Measurements from ENCODE around the gene CYYR1.

The CYYR1 gene

DNA sequence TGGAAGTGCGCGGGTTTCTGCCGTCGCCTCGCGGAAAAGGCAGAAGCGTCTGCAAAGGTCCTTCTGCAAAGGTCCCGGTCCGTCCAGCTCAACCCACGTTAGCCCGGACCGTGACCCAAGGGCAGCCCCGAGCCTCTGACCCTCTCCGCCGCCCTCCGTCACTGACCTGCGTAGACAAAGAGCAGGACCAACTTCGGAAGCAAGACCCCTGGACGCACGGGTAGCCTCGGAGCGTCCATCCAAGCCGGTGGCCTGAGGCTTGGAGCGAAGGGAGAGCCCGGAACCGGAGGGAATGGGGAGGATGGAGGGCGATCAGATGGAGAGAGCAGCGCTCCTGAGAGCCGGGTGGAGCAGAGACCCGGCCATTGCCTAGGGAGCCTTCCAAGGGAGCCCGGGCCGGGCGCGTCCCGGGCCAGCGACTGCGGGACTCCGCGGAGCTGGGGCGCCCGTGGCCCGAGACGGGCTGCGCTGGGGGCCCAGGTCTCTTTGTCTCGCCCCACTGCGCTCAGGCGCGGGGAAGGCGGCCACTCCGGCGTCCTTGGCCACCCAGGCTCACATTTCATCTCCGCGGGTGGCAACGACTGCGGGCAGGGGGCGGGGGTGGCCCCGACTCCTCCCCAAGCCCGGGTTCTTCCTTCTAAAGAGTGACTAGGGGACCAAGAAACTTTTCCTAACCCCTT is at the start of gene CYYR1:
Gene CYYR1 (minus strand): TSS at position 585 of the 680 bp plus-strand sequence. CDS start 346 bp downstream, at position 239.
- peak; percentile 70 for DNase-seq

DNA sequence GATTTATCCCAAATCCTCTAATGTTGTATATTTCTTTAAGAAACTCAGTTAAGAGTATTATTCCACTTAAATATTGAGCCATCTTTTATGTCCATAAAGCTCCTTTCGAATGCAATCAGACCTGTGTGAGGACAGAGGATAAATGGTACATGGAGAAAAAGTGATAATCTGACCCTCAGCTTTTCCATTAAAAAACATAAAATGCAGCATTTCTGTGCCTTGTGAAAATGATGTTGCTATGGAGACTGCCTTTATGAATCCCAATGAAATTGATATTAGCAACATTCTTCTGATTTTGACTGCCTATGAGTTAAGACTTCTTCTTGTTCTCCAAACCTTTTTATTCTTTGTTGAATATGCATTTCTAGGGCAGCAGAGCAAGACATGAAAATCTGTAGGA is 44.1 kb upstream of the CYYR1 start:
- DNase-seq: no peak

DNA sequence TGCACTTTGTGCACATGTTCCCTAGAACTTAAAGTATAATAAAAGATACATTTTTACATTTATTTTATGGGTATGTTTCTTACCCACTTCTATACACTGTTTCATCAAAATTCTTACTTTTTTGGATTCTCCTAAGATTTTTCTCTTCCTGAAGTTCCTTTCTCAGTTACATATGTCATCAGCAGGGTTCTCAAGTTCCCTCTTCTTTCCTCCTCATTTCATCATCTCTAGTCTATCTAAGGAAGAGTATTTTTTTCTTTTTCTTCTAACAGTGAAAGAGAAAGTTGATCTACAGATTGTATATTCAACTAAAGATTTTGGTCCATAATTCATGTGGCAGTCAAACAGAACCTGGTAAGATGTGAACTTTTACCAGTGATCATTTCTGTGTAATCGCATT is 41.2 kb upstream of the CYYR1 start:
- no peak for DNase-seq

DNA sequence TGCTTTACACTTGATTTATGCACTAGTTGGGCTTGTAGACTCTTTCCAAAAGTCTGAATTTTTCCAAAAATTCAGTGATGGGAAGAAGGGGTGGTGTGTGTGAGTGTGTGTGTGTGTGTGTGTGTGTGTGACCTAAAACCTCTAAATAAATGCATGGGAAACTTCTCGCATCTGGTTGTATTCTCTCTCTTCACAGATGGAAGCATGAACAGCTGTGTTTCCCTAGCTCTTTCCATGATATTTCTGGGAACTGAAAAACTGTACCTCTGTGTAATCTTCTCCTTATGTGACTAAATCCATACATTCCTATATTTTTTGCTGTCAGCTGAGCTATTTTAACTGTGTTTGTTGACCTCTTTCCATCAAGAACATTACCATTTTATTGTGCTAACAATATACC is 26.2 kb upstream of the CYYR1 start:
- no peak for DNase-seq

DNA sequence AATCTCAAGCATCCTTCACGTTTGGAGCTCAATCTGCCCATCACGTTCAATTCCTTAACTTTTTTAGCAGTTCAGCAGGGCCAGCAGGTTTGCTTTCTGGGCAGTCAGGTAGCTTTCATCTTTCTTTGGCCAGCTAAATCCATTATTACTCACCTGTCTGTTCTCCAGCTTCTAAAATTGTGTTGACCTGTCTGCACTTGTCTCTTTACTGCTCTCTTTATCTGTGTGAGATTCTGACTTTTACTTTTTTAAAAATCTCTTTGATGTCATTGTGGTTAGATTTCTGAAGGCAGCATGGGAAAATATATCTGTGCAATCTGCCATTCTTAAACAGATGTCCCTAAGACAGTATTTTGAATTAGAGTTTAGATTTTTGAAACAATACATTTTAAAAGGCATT is 24.9 kb upstream of the CYYR1 start:
- DNase-seq: no peak

DNA sequence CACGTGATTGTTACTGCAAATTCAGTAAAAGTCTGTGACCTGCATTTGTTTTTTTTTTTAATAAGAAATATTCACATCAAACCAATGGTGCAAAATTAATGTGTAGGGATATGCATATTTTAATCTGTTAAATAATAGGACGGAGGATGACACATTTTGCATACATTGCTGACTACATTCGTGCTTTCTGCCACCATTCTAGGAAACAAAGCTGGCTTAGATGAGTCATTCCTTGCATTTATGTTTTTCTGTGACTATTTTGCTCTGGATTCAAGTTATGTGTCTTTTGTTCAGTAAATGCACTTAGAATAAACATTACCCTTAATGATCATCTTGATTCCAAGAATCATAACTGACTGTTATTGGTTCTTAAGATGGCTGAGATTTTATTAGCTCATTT is 23.9 kb upstream of the CYYR1 start:
- no peak for DNase-seq

DNA sequence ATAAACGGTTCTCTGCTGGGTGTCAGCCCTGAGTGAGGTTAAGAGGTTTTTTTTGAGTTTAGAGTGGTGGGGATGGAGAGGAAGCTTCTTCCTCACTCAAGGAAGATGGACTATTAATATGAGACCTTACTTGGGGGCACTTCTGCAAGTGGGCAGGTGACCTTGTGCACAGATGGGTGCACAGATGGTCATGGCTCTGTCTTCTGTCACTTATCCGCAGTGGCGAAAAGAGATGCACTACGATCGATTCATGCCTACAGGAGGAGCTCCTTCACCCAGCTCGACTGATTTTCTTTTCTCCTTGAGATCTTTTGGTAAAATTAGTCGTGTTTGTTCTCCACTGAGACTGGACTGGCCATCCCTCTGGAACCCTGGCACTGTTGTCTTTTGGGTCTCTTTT is 22.9 kb upstream of the CYYR1 start:
- no peak for DNase-seq

DNA sequence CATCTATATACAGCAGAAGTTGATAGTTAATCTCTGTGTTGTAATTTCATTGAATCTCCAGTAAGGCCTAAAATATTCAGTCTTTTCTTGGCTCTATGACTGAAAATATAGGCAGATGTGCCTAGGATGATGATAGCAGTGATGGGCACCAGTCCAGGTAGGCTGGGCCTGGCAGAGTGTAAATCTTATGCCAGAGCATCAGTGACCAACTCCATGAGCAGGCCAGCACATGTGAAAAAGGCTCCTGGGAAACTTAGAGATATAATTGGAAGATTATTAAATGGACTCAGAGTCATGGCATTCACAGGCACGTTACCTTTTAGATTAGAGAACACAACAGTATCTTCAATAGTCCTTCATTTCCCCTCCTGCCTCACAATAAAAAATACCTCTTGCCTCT is 20.7 kb upstream of the CYYR1 start:
- DNase-seq: no peak

DNA sequence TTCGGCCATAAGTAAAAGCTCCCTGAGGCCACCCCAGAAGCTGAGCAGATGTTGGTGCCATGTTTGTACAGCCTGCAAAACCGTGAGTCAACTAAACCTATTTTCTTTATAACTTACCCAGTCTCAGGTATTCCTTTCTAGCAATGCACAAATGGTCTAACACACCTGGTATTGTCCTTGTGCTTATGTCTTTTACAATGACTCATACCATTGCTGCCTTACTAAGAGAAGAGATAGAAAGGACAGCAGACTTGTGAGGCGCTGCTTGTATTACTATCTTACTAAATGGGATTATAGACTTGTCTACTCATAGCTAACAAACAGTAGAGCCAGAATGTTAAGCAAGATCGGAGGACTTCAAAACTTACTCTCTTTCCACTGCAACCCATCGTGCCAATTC is 18.5 kb upstream of the CYYR1 start:
- DNase-seq: no peak

DNA sequence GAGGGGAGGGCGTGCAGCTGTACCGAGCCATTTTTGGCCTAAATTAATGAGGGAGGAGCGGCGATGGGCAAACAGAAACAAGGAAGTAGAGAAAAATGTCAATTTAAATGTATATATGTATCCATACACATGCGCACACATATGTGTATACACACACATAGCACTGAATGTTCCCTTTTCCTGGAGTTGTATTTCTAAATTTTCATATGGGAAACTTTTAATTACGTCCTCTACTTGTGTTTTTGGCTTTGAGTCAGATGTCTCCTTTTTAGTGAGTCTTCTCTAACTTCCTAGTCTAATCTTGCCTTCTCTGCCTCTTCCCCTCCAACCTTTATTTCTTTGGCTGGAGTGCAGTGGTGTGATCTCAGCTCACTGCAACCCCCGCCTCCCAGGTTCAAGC is 15.4 kb upstream of the CYYR1 start:
- DNase-seq: no peak

DNA sequence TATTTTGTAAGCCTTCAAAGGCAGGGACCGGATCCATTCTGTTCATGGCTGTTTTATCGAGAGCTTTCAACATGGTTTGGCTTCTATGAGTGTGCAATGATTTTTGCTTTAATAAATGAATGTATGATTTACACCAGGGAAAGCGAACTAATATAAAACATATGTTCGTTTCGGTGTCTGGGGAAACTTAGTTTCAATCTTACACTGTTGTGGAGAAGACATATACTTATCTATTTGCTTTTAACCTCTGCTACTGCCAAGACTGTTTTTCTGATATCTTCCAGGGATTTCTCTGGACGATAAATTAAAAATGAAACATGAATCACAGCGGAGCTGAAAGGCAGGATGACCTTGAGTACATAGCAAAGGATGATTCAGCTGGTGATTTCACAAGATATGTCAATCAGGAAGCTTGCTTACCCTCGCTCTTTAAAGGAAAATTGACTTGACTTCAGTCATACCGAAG is 14.7 kb upstream of the CYYR1 start:
- no peak for DNase-seq

DNA sequence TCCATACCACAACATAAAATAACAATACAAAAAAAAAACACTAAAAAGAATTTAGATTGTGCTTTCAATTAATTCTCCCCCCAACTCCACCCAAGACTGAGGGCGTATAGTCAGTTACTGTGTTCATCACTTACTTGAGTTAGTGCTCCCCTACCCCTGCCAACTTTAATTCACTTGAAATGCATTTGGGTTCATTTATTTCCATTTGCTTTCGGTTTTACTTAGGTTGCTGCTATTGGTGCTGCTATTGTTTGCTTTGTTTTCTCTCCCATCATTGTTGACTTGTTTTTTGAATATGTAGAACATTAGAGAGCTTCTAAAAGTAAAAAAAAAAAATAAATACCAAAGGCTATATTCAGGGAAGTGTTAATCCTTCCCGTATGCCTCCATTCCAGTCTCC is 10.7 kb upstream of the CYYR1 start:
- DNase-seq: no peak

DNA sequence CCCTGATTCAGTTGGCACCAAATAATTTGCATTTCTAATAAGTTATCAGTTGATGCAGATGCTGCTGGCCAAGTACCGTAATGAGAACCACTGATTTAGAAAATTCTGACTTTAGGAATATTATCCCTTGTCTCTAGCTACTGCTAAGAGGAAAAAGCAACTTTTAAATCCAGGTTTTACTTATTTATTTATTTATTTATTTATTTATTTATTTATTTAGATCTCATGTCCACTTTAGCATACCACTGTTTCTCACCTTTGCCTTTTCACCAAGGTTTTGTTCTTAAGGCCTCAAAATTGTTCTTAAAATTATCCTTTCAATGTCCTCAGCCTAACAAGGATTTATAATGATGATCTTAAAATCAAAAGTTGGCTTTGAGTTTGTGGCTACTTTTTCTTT is 8.7 kb upstream of the CYYR1 start:
- DNase-seq: no peak

DNA sequence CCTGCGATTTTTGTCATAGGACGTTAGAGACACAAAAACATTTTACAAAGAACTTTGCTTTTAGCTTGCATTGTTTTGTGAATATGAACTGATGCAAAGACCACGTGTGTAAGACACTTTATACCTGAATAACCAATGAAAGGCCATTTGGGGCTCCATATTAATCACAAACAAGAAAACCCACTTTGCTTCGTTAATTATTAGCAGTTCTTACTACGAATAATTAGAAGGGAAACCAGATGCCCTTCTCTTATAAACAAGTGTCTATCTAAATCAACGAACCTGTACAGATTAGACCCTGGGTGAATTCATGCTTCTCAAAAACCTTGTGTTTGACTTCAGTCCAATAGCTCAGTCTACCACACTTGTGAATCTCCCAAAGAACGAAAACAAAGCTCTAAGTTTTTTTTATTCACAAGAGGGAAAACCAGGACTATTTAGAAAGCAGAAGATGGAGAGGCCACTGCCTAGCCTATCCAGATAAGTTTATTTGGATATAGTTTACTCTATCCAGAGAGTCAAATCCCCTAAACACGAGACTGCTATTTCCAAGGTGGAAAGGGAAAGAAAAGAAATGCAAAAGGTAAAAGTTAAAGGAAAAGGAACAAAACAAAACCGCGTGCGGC is 897 bp downstream of the CYYR1 start:
- DNase-seq: peak; percentile 70

DNA sequence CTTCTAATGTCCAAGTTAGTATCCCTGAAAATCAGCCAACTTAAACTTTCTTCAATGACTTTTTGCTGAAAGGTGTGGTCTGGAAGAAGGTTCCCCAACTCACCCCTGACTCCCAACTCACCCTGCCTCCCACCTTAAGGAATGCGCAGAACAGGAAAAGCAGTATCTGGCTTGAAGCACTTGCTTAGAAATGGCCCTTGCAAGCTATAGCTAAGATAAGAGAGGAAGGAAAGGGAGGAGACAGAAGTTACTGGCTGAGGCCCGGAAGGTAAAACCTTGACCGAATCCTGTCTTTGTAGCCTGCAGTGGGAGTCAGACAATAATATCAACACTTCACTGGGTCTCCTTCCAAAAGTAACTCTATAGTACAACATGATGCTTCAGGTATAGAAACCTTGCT is 2.9 kb downstream of the CYYR1 start:
- no peak for DNase-seq

DNA sequence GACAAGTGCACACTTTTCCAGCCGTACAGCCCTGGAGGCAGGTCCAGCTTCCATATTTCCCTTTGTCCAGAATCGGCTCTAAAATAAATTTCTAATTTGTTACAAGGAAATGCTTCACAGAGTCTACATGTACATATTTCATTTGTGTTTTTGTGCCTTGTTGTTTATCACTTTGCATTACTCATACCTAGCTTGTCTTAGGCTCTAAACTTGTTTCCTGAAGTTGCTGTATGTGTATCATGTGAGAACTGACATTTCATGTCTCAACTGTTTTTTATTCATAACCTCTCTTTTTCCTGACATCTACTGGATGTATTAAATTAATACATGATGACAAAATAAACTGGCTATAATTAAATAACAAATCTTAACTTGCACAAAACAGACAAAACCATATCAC is 7.5 kb downstream of the CYYR1 start:
- no peak for DNase-seq

DNA sequence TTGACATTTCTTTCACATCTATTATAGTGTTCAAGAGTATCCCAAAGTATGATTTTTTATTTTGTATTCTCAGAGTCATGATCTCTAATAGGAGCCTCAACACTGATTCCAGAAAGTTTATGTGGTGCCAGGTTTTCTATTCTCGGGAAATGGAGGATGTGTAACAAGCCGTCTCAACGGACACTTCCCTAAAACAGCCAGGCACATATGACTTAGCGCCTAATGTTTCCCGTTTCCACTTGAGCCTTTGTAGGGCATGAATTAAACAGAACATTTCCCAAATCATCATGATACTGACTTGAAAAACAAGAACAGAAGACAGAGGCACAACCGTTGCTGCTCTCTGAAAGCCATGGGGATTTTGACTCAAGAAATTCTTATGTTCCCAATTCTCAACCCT is 8.0 kb downstream of the CYYR1 start:
- DNase-seq: no peak

DNA sequence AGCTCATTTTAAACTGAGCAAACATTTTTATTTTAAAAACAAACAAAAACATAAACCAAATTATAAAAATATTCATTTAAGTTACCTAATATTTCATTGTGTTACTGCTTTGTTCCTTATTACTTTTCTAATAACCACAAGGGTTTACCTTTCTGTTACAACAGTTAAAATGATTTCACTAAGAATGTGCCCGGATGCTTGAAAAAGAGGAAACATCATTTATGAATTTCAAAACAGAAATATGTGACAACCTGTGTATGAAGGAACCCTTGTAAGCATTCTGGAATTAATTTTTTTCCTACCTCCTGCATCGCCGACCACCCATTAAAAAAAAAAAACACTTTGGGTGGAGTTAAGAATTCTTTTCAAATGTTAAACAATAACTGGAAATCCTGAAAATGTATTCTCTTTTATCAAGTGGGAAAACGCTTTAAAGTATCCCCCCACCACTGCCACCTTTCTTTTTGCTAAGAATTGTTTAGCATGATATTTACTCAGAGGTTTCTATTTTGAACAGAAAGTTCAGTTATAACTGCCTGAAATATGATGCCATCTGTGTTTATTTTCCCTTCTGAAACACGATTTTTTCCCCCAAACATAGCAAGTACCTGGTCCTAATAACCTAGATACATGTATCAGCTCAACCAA is 9.1 kb downstream of the CYYR1 start:
- DNase-seq: no peak

DNA sequence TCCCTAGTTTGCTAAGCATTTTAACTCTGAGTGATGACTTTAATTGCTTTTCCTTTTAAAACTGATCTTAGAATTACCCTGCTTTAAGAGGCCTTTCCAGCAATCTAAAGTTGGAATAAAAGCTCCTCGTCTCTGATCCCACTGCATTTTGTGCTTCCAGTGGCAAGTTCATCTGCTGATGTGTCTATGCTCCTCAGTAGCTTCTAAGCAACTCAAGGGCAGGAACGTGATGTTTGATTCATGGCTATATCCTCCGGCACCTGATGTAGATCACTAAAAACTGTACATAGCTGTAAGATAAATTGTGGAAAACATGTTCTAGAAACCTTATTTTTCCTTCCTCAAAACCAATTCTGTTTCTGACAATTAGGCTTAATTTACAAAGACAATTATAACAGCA is 12.5 kb downstream of the CYYR1 start:
- no peak for DNase-seq

DNA sequence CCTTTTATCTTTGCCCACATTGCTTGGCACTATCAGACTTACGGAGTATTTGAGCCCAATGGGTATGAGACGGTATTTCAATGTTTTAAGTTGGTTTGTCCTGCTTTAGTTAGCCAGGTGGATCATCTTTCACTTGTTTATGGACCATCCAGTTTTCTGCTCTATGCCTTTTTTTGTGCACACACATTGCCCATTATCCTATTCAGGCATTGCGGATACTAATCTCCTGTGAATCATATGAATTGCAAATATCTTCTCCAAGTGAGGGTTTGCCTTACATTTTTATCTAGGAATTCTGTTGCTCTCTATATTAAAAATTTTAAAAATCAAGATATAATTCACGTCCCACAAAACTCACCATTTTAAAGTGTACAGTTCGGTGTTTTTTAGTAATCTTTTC is 14.0 kb downstream of the CYYR1 start:
- DNase-seq: no peak

DNA sequence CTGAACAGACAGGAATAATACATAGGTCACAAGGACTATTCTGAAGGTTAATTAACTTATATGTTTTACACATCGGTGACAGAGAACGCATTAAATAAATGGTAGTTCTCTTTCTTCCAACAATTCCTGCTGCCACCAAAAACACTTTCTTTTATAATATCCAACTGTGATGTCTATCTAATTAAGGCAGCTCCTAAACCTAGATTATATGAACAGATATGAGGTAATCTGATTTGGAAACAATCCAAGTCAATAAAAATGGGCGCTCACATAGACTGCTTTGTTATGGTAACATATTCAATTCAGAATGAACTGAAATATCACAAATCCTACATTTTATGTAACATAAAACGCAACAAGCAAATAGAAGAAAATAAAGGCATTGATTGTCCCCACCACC is 16.0 kb downstream of the CYYR1 start:
- no peak for DNase-seq

DNA sequence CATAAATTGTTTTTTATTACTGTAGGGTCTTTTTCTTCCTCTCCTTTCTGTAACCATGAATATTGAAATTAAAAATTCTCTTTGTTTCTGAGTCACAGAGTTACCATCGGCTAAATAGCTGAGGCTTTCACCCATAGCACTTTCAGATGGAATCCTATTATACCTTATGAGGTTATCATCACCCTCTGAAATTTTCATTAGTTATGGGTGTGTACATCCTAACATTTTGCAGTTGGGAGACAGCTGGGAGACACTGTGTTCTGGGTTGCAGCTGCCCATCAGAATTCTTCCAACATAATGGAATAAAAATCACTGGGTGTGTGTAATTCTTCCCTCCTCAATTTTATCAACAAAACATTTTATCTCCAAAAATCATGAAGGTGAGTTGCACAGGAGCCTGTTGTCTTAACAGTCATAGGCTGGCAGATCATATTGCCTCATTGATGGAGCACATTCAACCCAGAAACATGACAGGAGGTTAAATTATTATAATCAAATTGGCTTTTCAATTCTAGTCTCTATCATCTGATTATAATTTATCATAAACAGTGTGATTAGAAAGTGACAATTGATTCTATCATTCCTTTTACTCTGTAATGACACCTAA is 17.4 kb downstream of the CYYR1 start:
- no peak for DNase-seq

DNA sequence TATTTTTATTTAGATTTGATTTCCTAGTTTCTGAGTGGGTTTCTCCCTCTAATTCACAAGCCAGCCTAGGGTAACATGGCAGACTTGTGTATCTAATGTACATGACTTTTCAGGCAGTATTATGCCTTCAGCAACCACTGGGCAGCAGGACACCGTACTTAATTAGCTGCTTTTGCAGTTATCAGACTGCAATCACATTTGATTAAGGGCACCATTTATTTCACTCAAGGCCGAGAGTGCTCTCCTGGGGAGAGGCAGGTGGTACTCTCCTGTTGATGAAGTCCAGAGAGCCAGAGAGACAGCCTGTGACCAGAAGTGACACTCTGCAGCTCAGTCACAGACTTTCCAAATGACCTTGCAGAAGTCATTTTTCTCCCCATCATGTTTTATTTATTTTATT is 18.7 kb downstream of the CYYR1 start:
- DNase-seq: peak; percentile 86

DNA sequence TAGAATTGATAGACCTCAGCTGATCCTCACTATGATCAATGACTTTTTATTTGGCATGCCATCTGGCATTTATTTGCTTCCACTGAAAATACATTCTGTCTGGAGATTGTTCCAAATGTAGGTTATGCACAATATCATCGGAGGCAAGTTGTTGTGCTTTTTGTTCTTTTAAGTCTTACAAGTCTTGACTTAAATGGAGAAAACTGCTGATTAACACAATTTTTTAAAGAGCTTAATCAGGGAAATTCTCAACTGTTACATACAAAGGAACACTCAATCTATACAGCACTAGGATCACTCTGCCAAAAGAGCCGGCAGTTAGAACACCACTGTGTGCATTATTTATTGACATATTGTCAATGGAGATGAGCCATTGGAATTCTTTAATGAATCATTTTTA is 19.2 kb downstream of the CYYR1 start:
- peak; percentile 86 for DNase-seq
